Sigmoid colon (tissue), 7 donors: ENCODE results near the gene PDLIM5. TPM values are rescaled to one million over a fixed set of nuclear protein-coding genes. Genes with fewer than 3 reads are reported as not detected.

Experiments used
- DNase-seq: peaks from one replicate; pipeline ENCODE4 v3.0.0-alpha.2; 2019
- H3K27ac ChIP-seq, 4 donors: fragments of 200-600 bp; sonication (generic); one replicate each; pipeline ENCODE4 v1.5.1; 2016 to 2019; ENCODE audit warnings: mild to moderate bottlenecking in 1 of 4
- H3K27me3 ChIP-seq, 3 donors: fragments of 200-600 bp; sonication (generic); one replicate each; pipeline ENCODE4 v1.5.1; 2019; ENCODE audit warnings: mild to moderate bottlenecking in 1 of 3
- H3K36me3 ChIP-seq, 4 donors: fragments of 200-600 bp; sonication (generic); one replicate each; pipeline ENCODE4 v1.5.1; 2016 to 2019
- H3K4me1 ChIP-seq, 4 donors: fragments of 200-600 bp; sonication (generic); one replicate each; pipeline ENCODE4 v1.5.1; 2017 to 2019
- H3K4me3 ChIP-seq, 4 donors: fragments of 200-600 bp; sonication (generic); one replicate each; pipeline ENCODE4 v1.5.1; 2017 to 2019; ENCODE audit warnings: mild to moderate bottlenecking in 2 of 4, moderate library complexity in 1 of 4
- H3K9me3 ChIP-seq, 4 donors: fragments of 200-600 bp in 3 of 4; sonication (generic) in 3 of 4; one replicate each; pipeline versions ENCODE4 v1.5.1 to v1.6.1; 2013 to 2019
- CTCF ChIP-seq, 4 experiments: fragments of 450-650 bp in 3 of 4; fragments of 200-600 bp in 1 of 4; IDR thresholded peaks; one replicate each; pipeline ENCODE4 v1.5.1; 2016 to 2019; ENCODE audit warnings: antibody characterized with exemption in 4 of 4, mild to moderate bottlenecking in 3 of 4, moderate library complexity in 2 of 4
- EP300 ChIP-seq, 4 donors: sonication (generic); formaldehyde crosslinking; IDR thresholded peaks; one replicate each; pipeline ENCODE4 v1.6.1; 2017; ENCODE audit warnings: antibody characterized with exemption in 4 of 4
- POLR2A ChIP-seq, 2 donors: fragments of 450-650 bp; IDR thresholded peaks; one replicate each; pipeline ENCODE4 v1.6.1; 2016; ENCODE audit warnings: antibody characterized with exemption in 2 of 2, mild to moderate bottlenecking in 2 of 2, moderate library complexity in 2 of 2
- POLR2AphosphoS5 ChIP-seq, 4 donors: sonication (generic); formaldehyde crosslinking; IDR thresholded peaks; one replicate each; pipeline ENCODE4 v1.6.1; 2017; ENCODE audit warnings: antibody characterized with exemption in 4 of 4
- whole genome bisulfite sequencing, 2 donors: extraction: QIAGEN DNeasy Blood & Tissue Kit; methylation state at CpG; one replicate each; pipeline ENCODE4 v1.1.7; 2013; 5-methylcytosine and 5-hydroxymethylcytosine counted together
- intact Hi-C: fragments of 100-400 bp; cut with DNase I; formaldehyde crosslinking; loops from one replicate; pipeline ENCODE4 v1.15.1; 2023
- polyA plus RNA-seq, 3 donors: library from polyadenylated mRNA; stranded (reverse); fragments of 200-250 nt; gene quantifications; one replicate each; pipeline ENCODE4 v1.2.3, GENCODE V29; 2013
- total RNA-seq, 4 donors: library from RNA; depleted of rRNA; stranded (reverse); fragments of >200 nt; gene quantifications; one replicate each; pipeline ENCODE4 v1.1.0, GENCODE V29; 2016
- donor health status: healthy with polysubstance abuse.
- donor health status: Bipolar disorder and iron deficiency.
- donor health status: healthy.

PDLIM5 gene
- total and polyA plus RNA-seq, 7 donors = 31.2 to 221 (median 167) TPM

GRCh38 chr4:94504545-94504944 lies 52.8 kb downstream of the PDLIM5 start:
- Histone ChIP-seq H3K27me3 (no peaks in the 10 kb centered on the region), H3K4me3 (no peak overlapping the region), H3K36me3 (no peaks in the 10 kb centered on the region), H3K4me1 (peaks cover 0 to 73% (median 60%) of the 10 kb centered on the region in 4 donors), H3K9me3 (no peaks in the 10 kb centered on the region), H3K27ac (peak overlapping the region in 3 of 4 donors; percentile 15 to 40 (median 16))
- intact Hi-C loops = loop anchor here (10.0 kb wide), 1 partner anchor 90 kb away; no protein-coding TSS in a partner anchor
- 96 to 98% methylated on average over 4 of the region's 4 CpGs for WGBS, 2 donors
- TF ChIP-seq POLR2A (IDR thresholded peaks at IDR 0.05) (no peak), CTCF (IDR thresholded peaks at IDR 0.05) (no peak), EP300 (IDR thresholded peaks at IDR 0.05) (no peak), POLR2AphosphoS5 (IDR thresholded peaks at IDR 0.05) (no peak)
- no peak for DNase-seq

DNA sequence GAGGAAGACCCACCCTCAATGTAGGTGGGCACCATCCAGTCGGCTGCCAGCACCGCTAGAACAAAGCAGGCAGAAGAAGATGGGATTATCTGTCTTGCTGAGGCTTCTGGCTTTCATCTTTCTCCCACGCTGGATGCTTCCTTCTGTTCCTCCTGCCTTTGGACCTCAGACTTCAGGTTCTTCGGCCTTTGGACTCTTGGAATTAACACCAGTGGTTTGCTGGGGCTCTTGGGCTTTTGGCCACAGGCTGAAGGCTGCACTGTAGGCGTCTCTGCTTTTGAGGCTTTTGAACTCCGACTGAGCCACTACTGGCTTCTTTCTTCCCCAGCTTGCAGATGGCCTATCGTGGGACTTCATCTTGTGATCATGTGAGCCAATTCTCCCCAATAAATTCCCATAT lies 55.1 kb downstream of the PDLIM5 start:
- Histone ChIP-seq H3K4me1 (peaks cover 0 to 72% (median 66%) of the 10 kb centered on the region in 4 donors), H3K27ac (peak overlapping the region in 3 of 4 donors; percentile 58 to 70 (median 60))

GRCh38 chr4:94507281-94507680 lies 55.5 kb downstream of the PDLIM5 start:
- 17 to 70% methylated on average over 2 of the region's 2 CpGs for WGBS, 2 donors
- no peak for DNase-seq
- Histone ChIP-seq H3K9me3 (no peaks in the 10 kb centered on the region), H3K36me3 (no peaks in the 10 kb centered on the region), H3K4me1 (peaks cover 0 to 72% (median 66%) of the 10 kb centered on the region in 4 donors), H3K27me3 (no peaks in the 10 kb centered on the region), H3K27ac (peak overlapping the region; percentile 13 to 70 (median 59)), H3K4me3 (no peak overlapping the region)
- intact Hi-C loops = loop anchor here (10.0 kb wide), 1 partner anchor 92 kb away; no protein-coding TSS in a partner anchor
- TF ChIP-seq POLR2AphosphoS5 (IDR thresholded peaks at IDR 0.05) (no peak), EP300 (IDR thresholded peaks at IDR 0.05) (no peak), POLR2A (IDR thresholded peaks at IDR 0.05) (no peak), CTCF (IDR thresholded peaks at IDR 0.05) (no peak)

More for the DNA sequence above, 55.1 kb downstream of the PDLIM5 start:
- H3K4me3 ChIP-seq = no peak overlapping the region
- DNase-seq = no peak
- TF ChIP-seq CTCF (IDR thresholded peaks at IDR 0.05) (no peak), POLR2A (IDR thresholded peaks at IDR 0.05) (no peak), EP300 (IDR thresholded peaks at IDR 0.05) (no peak), POLR2AphosphoS5 (IDR thresholded peaks at IDR 0.05) (no peak)
- no peaks in the 10 kb centered on the region for H3K27me3 ChIP-seq
- no peaks in the 10 kb centered on the region for H3K9me3 ChIP-seq
- 89 to 94% methylated on average over 7 of the region's 7 CpGs for WGBS, 2 donors
- intact Hi-C loops = loop anchor here (10.0 kb wide), 1 partner anchor 92 kb away; no protein-coding TSS in a partner anchor
- no peaks in the 10 kb centered on the region for H3K36me3 ChIP-seq

DNA sequence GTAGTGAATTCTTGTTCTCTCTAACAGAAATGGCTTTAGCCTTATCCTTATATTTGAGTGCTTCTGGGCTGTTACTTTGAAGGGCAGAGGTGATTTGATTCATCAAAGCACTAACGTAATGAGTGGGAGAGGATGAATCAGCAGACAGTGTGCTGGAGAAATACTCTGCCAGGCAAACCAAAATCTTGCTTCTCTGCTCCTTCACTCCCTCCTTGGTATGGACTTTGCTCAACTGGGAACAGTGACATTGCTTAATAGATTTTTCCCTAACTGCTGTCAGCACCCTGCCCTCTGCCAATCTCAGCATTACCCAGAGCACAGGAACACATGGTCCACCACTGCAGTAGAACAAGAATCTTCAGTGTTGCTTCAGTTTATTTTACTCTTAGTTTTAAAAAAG lies 56.0 kb downstream of the PDLIM5 start:
- Histone ChIP-seq H3K4me3 (no peak overlapping the region), H3K27ac (peak overlapping the region; percentile 13 to 70 (median 59)), H3K4me1 (peaks cover 0 to 72% (median 66%) of the 10 kb centered on the region in 4 donors), H3K27me3 (no peaks in the 10 kb centered on the region), H3K9me3 (no peaks in the 10 kb centered on the region), H3K36me3 (no peaks in the 10 kb centered on the region)
- no peak for DNase-seq
- intact Hi-C loops = loop anchor here (10.0 kb wide), 1 partner anchor 93 kb away; no protein-coding TSS in a partner anchor
- TF ChIP-seq POLR2A (IDR thresholded peaks at IDR 0.05) (no peak), CTCF (IDR thresholded peaks at IDR 0.05) (no peak), POLR2AphosphoS5 (IDR thresholded peaks at IDR 0.05) (peak in 2 of 4 donors; percentile 31 to 62), EP300 (IDR thresholded peaks at IDR 0.05) (no peak)
- 4 to 25% methylated on average over 1 of the region's 1 CpG for WGBS, 2 donors
